Uterus (tissue), 4 donors: ENCODE measurements around the gene SMYD4. TPM values are rescaled to one million over a fixed set of nuclear protein-coding genes. Genes with fewer than 3 reads are reported as not detected.

ENCODE experiments used
- DNase-seq, 2 donors: peaks; one replicate each; pipeline ENCODE4 v3.0.0-alpha.2; 2019 to 2020
- H3K27ac ChIP-seq, 2 donors: fragments of 200-600 bp; sonication (generic); 1 replicate in 1 of 2; 2 replicates in 1 of 2; pipeline ENCODE4 v1.5.1; 2016 to 2018
- H3K27me3 ChIP-seq, 2 donors: fragments of 200-600 bp; sonication (generic); one replicate each; pipeline ENCODE4 v1.5.1; 2018 to 2019; ENCODE audit warnings: control low read depth in 1 of 2
- H3K36me3 ChIP-seq, 2 donors: fragments of 200-600 bp; sonication (generic); one replicate each; pipeline ENCODE4 v1.5.1; 2019; ENCODE audit warnings: control low read depth in 1 of 2
- H3K4me1 ChIP-seq, 2 donors: fragments of 200-600 bp; sonication (generic); one replicate each; pipeline ENCODE4 v1.5.1; 2018 to 2019; ENCODE audit warnings: control low read depth in 1 of 2
- H3K4me3 ChIP-seq, 2 donors: fragments of 200-600 bp; sonication (generic); 1 replicate in 1 of 2; 2 replicates in 1 of 2; pipeline ENCODE4 v1.5.1; 2018 to 2019; ENCODE audit warnings: mild to moderate bottlenecking in 1 of 2
- H3K9me3 ChIP-seq, 2 donors: fragments of 200-600 bp; sonication (generic); one replicate each; pipeline ENCODE4 v1.5.1; 2019; ENCODE audit warnings: control low read depth in 1 of 2
- POLR2A ChIP-seq, 2 donors: fragments of 450-650 bp; IDR thresholded peaks; one replicate each; pipeline ENCODE4 v1.6.1; 2016; ENCODE audit warnings: antibody characterized with exemption in 2 of 2, mild to moderate bottlenecking in 1 of 2, moderate library complexity in 1 of 2
- intact Hi-C: fragments of 100-400 bp; cut with DNase I; formaldehyde crosslinking; loops from one replicate; pipeline ENCODE4 v1.15.1; 2023; ENCODE audit warnings: low total_unique reads
- total RNA-seq, 4 donors: library from RNA; depleted of rRNA in 3 of 4; stranded (reverse); fragments of >200 nt in 3 of 4; gene quantifications; one replicate each; pipeline versions ENCODE4 v1.1.0 to v1.2.4, GENCODE V29; 2014 to 2023
- TF ChIP-seq, protein P1 (sequence below), 4 experiments: fragments of 200-600 bp in 2 of 4; fragments of 450-650 bp in 2 of 4; sonication (generic) in 2 of 4; IDR thresholded peaks; one replicate each; pipeline ENCODE4 v1.5.1; 2016 to 2019; ENCODE audit warnings: antibody characterized with exemption in 4 of 4, mild to moderate bottlenecking in 2 of 4, moderate library complexity in 1 of 4
- donor health status: DM: yes; HTN: yes; CAD: no.

Gene SMYD4
- total RNA-seq, 4 donors from 2014 or later: 19.1 to 101 (median 30.5) TPM

DNA sequence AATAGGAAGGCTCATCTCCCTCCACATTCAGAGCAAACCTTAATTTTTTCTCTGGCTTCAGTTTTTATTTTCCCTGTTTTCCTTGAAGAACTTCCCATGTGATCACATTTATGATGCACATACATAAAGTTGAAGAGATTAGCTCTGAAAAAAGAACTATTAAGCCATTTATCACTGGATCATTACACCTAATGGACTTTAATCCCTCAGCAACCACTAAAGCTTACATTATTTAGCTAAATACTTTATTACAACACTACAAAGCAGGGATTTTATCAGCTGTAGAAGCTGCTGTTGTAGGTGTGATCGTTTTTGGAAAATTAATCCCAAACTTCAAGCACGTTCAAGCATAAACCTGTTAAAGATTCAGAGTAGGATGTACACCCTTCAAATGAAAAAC is 21.1 kb downstream of the SMYD4 start:
- intact Hi-C loops: no loop called here
- Histone ChIP-seq H3K4me1 (no peaks in the 10 kb centered on the region), H3K4me3 (no peak overlapping the region), H3K27ac (no peak overlapping the region), H3K36me3 (no peaks in the 10 kb centered on the region), H3K9me3 (no peaks in the 10 kb centered on the region), H3K27me3 (no peaks in the 10 kb centered on the region)
- no peak for TF ChIP-seq POLR2A (IDR thresholded peaks at IDR 0.05)
- TF ChIP-seq, protein P1, sequence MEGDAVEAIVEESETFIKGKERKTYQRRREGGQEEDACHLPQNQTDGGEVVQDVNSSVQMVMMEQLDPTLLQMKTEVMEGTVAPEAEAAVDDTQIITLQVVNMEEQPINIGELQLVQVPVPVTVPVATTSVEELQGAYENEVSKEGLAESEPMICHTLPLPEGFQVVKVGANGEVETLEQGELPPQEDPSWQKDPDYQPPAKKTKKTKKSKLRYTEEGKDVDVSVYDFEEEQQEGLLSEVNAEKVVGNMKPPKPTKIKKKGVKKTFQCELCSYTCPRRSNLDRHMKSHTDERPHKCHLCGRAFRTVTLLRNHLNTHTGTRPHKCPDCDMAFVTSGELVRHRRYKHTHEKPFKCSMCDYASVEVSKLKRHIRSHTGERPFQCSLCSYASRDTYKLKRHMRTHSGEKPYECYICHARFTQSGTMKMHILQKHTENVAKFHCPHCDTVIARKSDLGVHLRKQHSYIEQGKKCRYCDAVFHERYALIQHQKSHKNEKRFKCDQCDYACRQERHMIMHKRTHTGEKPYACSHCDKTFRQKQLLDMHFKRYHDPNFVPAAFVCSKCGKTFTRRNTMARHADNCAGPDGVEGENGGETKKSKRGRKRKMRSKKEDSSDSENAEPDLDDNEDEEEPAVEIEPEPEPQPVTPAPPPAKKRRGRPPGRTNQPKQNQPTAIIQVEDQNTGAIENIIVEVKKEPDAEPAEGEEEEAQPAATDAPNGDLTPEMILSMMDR (IDR thresholded peaks at IDR 0.05): no peak
- no peak for DNase-seq

DNA sequence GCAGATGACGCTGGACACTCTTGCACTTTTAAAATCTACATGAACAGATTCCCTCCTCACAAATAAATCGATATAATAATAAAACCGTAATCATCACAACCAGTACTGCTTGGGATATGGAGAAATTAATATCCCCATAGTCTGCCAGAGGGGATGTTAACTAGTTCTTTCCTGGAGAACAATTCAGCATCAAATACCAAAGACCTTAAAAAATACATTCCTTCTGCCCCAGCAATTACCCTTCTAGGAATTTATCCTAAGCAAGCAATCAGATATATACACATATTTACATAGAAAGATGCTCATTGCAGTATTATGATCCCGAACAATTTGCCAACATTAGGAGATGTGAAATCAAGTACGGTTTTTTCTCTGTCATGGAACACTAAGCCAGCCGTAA is 21.8 kb downstream of the SMYD4 start:
- no peaks in the 10 kb centered on the region for H3K4me1 ChIP-seq
- TF ChIP-seq POLR2A (IDR thresholded peaks at IDR 0.05): no peak
- TF ChIP-seq, protein P1 (IDR thresholded peaks at IDR 0.05): no peak
- H3K27me3 ChIP-seq: no peaks in the 10 kb centered on the region
- intact Hi-C loops: no loop called here
- no peak overlapping the region for H3K4me3 ChIP-seq
- no peak overlapping the region for H3K27ac ChIP-seq
- no peak for DNase-seq
- H3K36me3 ChIP-seq: no peaks in the 10 kb centered on the region
- no peaks in the 10 kb centered on the region for H3K9me3 ChIP-seq

DNA sequence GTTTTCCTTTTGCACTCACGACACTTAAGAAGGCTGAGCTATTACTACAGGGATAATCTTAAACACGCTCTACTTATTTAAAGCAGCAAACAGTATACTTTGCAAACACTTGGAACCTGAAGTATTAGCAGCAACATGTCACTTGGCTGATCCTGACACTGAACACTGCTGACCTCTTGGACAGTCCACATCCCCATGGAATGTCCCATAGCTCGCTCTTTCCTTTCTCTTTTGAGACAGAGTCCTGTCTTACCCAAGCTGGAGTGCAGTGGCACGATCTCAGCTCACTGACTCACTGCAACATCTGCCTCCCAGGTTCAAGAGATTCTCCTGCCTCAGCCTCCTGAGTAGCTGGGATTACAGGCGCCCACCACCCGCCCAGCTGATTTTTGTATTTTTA is 26.4 kb downstream of the SMYD4 start:
- no peaks in the 10 kb centered on the region for H3K9me3 ChIP-seq
- no peak for DNase-seq
- H3K27ac ChIP-seq: no peak overlapping the region
- intact Hi-C loops: no loop called here
- H3K36me3 ChIP-seq: no peaks in the 10 kb centered on the region
- TF ChIP-seq, protein P1 (IDR thresholded peaks at IDR 0.05): no peak
- H3K4me3 ChIP-seq: no peak overlapping the region
- H3K27me3 ChIP-seq: no peaks in the 10 kb centered on the region
- no peaks in the 10 kb centered on the region for H3K4me1 ChIP-seq

DNA sequence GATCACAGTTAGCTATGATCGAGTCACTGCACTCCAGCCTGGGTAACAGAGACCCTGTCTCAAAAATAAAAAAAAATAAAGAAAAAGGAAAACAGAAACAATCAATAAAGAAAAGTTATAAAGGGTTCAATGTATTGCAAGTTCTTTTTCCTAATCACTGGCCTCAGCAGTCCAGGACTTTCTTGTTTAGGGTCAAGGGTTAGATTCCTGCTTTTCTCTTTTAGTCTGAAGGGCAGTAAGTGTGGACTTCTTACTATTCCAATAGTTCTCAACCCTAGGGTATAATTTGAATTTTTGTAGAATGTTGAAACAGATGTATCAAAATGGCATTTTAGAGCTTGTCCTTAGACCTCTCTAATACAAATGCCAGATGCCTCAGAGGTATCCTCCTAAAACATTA is 27.3 kb downstream of the SMYD4 start:
- intact Hi-C loops: no loop called here
- Histone ChIP-seq H3K27me3 (no peaks in the 10 kb centered on the region), H3K27ac (no peak overlapping the region), H3K4me3 (no peak overlapping the region), H3K4me1 (peaks cover 0 to 2% of the 10 kb centered on the region in 2 donors), H3K36me3 (no peaks in the 10 kb centered on the region), H3K9me3 (no peaks in the 10 kb centered on the region)
- DNase-seq: no peak
- TF ChIP-seq, protein P1 (IDR thresholded peaks at IDR 0.05): no peak

DNA sequence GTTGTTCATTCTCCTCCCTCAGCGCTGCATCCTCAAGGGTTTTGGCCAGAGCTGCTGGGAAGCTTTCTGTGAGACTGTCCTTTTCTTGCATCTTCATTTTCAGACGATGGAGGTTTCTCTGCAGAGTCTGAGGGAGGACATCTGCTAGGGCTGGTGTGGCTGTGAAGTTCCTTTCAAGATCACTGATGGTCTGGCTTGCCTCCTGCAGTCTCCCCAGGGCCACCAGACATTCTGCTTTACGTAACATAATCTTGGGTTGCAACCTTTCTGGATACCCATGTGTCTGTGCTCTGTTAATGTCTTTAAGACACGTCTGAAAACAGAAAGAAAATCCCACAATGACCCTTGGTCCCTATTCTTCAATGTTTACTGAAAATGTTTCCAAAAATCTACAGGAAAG is 29.0 kb downstream of the SMYD4 start:
- Histone ChIP-seq H3K27me3 (no peaks in the 10 kb centered on the region), H3K36me3 (no peaks in the 10 kb centered on the region), H3K9me3 (no peaks in the 10 kb centered on the region), H3K4me1 (peaks cover 0 to 4% of the 10 kb centered on the region in 2 donors), H3K4me3 (no peak overlapping the region), H3K27ac (no peak overlapping the region)
- DNase-seq: no peak
- intact Hi-C loops: no loop called here
- no peak for TF ChIP-seq POLR2A (IDR thresholded peaks at IDR 0.05)
- TF ChIP-seq, protein P1 (IDR thresholded peaks at IDR 0.05): no peak
